NCI-H774 (cell line): Measurements from ENCODE around the gene HBA2.
"Not testable (repeated sequence)": the region's sequence is repeated elsewhere in the genome, so short reads cannot be mapped to it uniquely, and the experiment has no call there.

Source experiments
- DNase-seq: peaks from one replicate; lab custom pipeline; 2025; lab: John Stamatoyannopoulos, UW

Gene HBA2

DNA sequence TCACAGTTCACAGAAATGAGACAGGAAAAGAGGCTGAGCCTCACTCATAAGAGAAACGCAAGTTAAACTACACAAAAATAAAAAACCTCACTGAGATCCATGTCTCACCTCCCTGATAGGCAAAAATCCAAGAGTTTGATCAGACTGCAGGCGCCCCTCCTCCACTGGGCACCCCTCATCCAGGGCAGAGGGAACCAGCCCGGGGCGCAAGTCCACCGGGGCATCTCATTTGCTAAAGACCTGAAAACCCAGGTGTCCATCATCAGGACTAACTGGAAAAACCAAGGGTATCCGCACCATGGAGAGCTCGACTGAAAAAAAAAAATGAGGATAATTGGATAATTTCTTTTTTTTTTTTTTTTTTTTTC is 17.7 kb upstream of the HBA2 start:
- DNase-seq, result no peak

DNA sequence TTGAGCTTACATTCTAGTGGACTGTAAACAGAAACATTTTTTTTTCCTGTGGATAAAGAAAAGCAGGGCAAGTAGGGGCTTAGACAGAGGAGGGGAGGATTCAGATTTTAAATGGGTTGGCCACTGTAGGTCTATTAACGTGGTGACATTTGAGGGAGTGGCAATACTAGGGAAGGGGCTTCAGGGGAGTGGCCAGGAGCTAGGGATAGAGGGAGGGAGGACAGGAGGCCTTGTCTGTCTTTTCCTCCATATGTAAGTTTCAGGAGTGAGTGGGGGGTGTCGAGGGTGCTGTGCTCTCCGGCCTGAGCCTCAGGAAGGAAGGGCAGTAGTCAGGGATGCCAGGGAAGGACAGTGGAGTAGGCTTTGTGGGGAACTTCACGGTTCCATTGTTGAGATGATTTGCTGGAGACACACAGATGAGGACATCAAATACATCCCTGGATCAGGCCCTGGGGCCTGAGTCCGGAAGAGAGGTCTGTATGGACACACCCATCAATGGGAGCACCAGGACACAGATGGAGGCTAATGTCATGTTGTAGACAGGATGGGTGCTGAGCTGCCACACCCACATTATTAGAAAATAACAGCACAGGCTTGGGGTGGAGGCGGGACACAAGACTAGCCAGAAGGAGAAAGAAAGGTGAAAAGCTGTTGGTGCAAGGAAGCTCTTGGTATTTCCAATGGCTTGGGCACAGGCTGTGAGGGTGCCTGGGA is 13.4 kb upstream of the HBA2 start:
- no peak for DNase-seq

DNA sequence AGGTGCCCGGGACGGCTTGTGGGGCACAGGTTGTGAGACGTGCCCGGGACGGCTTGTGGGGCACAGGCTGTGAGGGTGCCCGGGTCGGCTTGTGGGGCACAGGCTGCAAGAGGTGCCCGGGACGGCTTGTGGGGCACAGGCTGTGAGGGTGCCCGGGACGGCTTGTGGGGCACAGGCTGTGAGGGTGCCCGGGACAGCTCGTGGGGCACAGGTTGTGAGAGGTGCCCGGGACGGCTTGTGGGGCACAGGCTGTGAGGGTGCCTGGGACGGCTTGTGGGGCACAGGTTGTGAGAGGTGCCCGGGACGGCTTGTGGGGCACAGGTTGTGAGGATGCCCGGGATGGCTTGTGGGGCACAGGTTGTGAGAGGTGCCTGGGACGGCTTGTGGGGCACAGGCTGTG is 12.4 kb upstream of the HBA2 start:
- DNase-seq, result not testable (repeated sequence)

DNA sequence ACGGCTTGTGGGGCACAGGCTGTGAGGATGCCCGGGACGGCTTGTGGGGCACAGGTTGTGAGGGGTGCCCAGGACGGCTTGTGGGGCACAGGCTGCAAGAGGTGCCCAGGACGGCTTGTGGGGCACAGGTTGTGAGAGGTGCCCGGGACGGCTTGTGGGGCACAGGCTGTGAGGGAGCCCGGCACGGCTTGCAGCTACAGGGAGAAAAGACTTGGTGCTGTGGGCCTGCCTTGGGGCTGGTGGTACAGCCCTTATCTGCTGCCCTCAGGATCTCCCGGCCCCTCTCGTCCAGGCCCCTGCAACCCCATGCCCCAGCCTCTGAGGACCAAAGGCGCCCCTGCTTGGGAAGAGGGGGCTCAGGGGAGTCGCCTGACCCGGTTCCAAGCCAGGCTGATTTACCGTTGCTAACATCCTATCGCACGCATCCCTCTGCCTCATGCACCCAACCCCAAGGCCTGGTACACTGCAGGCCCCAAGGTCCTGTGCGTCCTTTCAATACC is 11.9 kb upstream of the HBA2 start:
- DNase-seq, result no peak

DNA sequence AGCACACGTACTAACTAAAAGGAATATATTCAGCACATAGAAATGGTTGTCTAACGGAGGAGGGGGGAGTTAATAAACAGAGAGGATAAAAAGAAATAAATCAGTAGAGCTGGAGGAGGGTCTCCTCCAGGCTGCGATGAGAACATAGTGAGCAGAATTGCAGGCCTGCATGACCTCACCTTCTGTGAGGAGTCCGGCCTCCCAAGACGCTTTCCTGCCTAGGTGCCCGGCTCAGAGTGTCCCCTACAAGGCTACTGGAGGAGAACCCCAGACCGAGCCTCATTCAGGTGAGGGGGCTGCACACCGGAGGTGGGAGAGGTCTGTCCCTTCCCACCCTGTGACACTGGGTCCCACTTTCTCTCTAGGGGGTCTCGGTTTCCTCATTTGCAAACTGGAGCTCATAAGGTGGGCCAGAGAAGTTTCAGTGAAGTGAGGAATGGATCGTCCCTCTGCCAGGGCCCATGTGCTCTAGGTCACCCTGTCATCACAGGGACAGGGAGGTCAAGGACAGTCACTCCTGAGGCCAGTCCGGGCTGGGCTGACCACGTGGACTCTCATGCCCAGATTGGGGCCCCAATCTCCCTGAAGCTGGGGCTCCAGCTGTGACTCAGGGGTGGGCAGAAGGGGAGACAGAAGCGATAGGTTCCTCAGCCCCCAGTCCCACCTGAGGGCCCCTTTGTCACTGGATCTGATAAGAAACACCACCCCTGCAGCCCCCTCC is 10.2 kb upstream of the HBA2 start:
- DNase-seq, result no peak

DNA sequence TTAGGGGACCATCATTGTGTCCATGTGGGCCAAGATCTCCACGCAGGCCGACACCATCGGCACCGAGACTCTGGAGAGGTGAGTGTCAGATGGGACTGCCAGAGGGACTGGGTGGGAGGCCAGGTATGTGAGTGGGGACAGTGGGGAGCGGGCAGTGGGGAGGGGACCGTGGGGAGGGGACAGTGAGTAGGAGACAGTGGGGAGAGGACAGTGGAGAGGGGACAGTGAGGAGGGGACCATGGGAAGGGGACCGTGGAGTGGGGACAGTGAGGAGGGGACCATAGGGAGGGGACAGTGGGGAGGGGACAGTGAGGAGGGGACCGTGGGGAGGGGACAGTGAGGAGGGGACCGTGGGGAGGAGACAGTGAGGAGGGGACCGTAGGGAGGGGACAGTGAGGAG is 9.5 kb upstream of the HBA2 start:
- DNase-seq, result not testable (repeated sequence)

DNA sequence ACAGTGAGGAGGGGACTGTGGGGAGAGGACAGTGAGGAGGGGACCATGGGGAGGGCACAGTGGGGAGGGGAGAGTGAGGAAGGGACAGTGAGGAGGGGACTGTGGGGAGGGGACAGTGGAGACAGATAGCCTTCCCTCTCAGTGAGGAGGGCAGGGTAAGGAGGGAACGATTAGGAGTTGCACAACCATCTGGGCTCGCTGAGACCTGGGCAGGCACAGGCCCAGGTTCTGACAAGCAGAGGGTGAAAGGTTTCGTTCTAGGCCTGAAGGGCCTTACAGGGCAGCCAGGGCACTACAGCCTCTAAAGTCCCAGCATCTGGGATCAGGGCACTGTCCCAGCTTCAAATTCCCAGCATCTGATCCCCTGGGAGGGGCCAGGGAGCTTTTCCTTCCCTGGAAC is 9.0 kb upstream of the HBA2 start:
- DNase-seq, result not testable (repeated sequence)

DNA sequence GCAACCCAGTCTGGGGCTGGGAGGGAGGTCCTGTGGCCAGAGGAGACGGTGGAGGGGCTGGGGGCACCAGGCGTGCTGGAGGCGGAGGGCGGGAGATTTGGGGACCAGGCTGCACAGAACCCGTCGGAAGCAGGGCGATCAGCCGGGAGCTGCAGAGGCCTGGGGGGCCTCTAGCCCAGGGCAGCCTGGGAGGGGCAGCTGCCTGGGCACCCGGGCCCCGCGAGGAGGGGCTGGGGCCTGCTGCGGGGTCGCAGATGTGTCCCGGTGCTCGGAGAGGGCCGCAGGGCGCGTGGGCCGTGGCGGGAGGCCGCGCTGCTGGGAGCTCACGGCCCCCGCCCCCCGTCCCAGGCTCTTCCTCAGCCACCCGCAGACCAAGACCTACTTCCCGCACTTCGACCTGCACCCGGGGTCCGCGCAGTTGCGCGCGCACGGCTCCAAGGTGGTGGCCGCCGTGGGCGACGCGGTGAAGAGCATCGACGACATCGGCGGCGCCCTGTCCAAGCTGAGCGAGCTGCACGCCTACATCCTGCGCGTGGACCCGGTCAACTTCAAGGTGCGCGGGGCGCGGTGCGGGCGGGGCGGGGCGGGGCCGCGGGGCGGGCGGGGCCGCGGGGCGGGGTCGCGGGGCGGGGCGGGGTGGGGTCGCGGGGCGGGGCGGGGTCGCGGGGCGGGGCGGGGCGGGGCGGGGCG is 8.4 kb upstream of the HBA2 start:
- not testable (repeated sequence) for DNase-seq

DNA sequence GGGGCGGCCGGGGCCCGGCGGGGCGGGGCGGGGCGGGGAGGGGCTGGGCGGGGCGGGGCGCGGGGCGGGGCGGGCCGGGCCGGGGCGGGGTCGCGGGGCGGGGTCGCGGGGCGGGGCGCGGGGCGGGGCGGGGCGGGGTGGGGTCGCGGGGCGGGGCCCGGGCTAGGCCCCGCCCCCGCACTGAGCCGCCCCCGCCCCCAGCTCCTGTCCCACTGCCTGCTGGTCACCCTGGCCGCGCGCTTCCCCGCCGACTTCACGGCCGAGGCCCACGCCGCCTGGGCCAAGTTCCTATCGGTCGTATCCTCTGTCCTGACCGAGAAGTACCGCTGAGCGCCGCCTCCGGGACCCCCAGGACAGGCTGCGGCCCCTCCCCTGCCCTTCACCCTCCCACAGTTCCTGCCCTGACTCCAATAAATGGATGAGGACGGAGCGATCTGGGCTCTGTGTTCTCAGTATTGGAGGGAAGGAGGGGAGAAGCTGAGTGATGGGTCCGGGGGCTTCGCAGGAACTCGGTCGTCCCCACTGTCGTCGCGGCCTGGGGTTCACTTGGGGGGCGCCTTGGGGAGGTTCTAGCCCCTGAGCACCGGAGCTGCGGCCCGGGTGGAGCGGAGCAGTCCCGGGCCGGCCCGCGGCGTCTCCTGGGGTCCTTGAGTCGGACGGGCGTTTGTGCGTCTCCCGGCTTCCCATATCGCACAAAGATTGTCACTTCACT is 7.7 kb upstream of the HBA2 start:
- DNase-seq, result no peak

DNA sequence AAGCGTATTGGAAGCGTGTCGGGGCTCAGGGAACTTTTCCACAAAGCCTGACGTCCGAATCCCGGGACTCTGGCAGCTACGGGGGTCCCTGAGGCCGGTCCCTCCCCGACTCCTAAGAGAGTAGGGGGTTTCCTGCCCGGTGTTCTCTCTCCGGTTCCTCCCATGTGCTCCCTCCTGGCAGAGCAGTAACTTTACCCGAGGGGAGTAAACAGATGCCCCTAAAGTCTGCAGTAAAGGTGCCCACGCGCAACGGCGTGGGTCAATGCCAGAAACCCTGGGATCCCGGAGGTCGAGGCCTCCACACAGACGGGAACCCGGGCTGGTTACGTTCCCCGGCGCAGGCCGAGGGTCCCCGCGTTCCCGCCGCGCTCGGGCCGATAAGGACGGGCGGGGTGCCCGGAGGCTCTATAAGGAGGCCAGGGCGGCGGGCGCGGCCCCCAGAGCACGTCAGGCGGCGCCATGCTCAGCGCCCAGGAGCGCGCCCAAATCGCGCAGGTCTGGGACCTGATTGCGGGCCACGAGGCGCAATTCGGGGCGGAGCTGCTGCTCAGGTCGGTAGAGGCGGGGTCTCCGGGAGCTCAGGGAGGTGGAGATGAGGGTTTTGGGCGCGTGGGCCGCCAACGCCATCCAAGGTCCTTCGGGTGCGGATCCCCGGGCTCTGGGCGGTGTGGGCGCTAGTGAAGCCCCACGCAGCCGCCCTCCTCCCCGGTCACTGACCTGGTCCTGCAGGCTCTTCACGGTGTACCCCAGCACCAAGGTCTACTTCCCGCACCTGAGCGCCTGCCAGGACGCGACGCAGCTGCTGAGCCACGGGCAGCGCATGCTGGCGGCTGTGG is 6.9 kb upstream of the HBA2 start, which contains the start of gene HBM:
Gene HBM (plus strand): TSS at position 440 of the 836 bp plus-strand sequence. CDS start 20 bp downstream, at position 460.
- no peak for DNase-seq

DNA sequence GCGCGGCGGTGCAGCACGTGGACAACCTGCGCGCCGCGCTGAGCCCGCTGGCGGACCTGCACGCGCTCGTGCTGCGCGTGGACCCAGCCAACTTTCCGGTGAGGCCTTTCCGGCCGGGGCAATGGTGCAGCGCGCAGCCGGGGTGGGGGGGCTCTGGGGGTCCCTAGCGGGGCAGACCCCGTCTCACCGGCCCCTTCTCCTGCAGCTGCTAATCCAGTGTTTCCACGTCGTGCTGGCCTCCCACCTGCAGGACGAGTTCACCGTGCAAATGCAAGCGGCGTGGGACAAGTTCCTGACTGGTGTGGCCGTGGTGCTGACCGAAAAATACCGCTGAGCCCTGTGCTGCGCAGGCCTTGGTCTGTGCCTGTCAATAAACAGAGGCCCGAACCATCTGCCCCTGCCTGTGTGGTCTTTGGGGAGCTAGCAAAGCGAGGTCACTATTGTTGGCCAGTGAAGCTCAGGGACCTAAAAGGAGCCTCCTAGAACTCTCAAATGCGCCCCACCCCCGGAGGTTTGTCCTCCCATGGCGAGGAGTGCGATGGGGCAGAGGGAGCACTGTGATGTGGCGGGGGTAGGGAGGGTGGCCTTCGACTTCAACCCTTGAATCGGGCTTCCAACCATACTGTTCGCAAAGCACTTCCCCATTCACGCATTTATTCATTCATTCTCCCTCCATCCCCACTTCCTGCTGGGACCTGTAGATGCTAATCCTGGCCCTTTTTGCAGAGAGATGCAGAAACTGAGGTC is 6.1 kb upstream of the HBA2 start:
- DNase-seq, result no peak

DNA sequence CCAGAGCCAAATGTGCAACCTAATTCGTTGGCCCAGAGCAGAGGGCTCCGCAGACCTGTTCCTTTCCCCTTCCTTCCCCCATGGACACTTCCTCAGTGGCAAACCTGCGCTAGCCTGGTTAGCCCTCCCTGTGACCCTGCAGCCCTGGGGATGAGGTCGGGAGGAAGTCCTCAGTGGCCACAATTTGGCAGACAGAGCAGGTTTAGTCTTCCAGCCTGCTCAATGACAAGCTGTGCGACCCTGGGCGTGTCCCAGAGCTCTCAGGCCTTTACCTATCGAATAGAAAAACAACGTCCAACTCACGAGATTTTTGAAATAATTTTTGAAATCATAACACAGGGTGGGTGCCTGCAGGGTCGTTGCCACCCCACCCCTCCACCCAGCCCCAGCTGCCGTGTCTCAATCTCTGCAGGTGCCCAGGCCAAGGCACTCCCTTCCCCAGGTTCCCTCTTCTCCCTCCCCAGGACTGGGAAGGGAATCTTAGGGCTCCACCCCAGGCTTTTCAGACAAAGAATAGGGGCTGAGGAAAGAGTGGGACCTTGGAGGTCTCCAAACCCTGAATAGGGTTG is 5.5 kb upstream of the HBA2 start:
- DNase-seq, result no peak

DNA sequence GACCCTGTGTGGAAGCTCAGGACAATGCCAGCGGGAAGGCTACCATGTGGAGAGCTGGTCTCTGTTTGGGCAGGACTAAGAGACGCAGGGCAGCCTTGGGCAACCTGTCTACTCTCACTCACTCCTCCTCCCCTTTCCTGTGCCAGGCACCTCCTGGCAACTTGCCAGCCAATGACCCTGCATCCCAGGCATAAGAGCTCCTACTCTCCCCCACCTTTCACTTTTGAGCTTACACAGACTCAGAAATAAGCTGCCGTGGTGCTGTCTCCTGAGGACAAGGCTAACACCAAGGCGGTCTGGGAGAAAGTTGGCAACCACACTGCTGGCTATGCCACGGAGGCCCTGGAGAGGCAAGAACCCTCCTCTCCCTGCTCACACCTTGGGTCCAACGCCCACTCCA is 4.3 kb upstream of the HBA2 start:
- DNase-seq, result no peak

DNA sequence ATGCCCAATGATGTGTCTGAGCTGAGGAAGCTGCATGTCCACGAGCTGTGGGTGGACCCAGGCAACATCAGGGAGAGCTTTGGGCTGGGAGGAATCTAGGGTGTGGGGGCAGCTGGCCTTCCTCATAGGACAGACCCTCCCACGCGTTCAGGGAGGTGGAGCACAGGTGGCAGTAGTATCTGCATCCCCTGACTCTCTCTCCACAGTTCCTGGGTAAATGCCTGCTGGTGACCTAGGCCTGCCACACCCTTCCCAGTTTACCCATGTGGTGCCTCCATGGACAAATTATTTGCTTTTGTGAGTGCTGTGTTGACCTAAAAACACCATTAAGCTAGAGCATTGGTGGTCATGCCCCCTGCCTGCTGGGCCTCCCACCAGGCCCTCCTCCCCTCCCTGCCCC is 3.7 kb upstream of the HBA2 start:
- no peak for DNase-seq

DNA sequence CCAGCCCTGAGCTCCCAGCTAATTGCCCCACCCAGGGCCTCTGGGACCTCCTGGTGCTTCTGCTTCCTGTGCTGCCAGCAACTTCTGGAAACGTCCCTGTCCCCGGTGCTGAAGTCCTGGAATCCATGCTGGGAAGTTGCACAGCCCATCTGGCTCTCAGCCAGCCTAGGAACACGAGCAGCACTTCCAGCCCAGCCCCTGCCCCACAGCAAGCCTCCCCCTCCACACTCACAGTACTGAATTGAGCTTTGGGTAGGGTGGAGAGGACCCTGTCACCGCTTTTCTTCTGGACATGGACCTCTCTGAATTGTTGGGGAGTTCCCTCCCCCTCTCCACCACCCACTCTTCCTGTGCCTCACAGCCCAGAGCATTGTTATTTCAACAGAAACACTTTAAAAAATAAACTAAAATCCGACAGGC is 2.6 kb upstream of the HBA2 start:
- not testable (repeated sequence) for DNase-seq

DNA sequence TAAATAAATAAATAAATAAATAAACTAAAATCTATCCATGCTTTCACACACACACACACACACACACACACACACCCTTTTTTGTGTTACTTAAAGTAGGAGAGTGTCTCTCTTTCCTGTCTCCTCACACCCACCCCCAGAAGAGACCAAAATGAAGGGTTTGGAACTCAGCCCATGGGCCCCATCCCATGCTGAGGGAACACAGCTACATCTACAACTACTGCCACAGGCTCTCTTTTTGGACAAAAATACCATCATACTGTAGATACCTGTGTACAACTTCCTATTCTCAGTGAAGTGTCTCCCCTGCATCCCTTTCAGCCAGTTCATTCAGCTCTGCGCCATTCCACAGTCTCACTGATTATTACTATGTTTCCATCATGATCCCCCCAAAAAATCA is 1.9 kb upstream of the HBA2 start:
- no peak for DNase-seq

DNA sequence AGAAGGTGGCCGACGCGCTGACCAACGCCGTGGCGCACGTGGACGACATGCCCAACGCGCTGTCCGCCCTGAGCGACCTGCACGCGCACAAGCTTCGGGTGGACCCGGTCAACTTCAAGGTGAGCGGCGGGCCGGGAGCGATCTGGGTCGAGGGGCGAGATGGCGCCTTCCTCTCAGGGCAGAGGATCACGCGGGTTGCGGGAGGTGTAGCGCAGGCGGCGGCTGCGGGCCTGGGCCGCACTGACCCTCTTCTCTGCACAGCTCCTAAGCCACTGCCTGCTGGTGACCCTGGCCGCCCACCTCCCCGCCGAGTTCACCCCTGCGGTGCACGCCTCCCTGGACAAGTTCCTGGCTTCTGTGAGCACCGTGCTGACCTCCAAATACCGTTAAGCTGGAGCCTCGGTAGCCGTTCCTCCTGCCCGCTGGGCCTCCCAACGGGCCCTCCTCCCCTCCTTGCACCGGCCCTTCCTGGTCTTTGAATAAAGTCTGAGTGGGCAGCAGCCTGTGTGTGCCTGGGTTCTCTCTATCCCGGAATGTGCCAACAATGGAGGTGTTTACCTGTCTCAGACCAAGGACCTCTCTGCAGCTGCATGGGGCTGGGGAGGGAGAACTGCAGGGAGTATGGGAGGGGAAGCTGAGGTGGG is 657 bp downstream of the HBA2 start:
- DNase-seq, result not testable (repeated sequence)

DNA sequence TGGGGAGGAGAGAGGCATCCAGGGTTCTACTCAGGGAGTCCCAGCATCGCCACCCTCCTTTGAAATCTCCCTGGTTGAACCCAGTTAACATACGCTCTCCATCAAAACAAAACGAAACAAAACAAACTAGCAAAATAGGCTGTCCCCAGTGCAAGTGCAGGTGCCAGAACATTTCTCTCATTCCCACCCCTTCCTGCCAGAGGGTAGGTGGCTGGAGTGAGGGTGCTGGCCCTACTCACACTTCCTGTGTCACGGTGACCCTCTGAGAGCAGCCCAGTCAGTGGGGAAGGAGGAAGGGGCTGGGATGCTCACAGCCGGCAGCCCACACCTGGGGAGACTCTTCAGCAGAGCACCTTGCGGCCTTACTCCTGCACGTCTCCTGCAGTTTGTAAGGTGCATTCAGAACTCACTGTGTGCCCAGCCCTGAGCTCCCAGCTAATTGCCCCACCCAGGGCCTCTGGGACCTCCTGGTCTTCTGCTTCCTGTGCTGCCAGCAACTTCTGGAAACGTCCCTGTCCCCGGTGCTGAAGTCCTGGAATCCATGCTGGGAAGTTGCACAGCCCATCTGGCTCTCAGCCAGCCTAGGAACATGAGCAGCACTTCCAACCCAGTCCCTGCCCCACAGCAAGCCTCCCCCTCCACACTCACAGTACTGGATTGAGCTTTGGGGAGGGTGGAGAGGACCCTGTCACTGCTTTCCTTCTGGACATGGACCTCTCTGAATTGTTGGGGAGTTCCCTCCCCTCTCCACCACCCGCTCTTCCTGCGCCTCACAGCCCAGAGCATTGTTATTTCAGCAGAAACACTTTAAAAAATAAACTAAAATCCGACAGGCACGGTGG is 1.5 kb downstream of the HBA2 start:
- not testable (repeated sequence) for DNase-seq
